GM12874 (cell line): ENCODE results near the gene ZMYND8.

Source experiments
- TF ChIP-seq, protein P1 (sequence below): IDR thresholded peaks from 2 replicates; pipeline ENCODE4 v1.5.1; 2011; ENCODE audit warnings: low read depth, mild to moderate bottlenecking, control low read depth, low read length, moderate library complexity; ENCODE audit not compliant: insufficient read depth

ZMYND8 gene

GRCh38 chr20:47357296-47358038 lies 968 bp upstream of the ZMYND8 start:
- TF ChIP-seq, protein P1, sequence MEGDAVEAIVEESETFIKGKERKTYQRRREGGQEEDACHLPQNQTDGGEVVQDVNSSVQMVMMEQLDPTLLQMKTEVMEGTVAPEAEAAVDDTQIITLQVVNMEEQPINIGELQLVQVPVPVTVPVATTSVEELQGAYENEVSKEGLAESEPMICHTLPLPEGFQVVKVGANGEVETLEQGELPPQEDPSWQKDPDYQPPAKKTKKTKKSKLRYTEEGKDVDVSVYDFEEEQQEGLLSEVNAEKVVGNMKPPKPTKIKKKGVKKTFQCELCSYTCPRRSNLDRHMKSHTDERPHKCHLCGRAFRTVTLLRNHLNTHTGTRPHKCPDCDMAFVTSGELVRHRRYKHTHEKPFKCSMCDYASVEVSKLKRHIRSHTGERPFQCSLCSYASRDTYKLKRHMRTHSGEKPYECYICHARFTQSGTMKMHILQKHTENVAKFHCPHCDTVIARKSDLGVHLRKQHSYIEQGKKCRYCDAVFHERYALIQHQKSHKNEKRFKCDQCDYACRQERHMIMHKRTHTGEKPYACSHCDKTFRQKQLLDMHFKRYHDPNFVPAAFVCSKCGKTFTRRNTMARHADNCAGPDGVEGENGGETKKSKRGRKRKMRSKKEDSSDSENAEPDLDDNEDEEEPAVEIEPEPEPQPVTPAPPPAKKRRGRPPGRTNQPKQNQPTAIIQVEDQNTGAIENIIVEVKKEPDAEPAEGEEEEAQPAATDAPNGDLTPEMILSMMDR = no peak

- TF ChIP-seq, protein P1 = no peak
Observed at GRCh38 chr20:47356220-47356525, 326 bp downstream of the ZMYND8 start.

DNA sequence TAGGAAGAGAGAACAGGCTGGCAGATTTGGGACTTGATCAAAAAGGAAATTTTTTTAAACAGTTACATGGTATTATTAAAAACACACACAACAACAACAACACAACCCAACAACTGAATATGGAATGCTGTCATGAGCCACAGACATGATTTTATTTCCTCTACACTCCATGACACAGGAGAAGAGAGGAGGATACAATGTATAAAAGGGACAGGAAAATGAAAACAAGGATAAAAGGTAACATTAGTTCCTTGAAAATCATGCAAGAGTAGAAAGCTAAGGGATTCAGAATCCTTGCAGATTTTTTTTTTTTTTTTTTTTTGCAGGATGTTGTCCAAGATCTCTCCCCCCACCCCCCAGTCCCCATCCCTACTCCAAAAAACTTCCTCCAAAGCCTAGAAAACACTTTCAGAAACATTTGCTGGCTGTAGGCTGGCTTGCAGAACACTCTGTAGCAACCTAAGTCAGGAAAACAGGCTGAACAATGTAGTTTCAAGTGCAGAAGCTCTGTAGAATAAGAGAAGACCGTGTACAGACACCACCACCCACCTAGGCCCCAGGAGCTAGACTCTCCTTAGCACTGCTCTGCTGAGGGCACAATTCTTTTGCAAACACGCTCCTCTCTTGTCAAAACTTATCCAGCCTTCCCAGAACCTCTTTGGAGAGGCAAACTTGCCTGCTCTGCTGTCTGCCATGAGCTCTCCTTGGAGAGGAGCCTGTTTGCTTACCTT lies 845 bp downstream of the ZMYND8 start:
- TF ChIP-seq, protein P1 = no peak

GRCh38 chr20:47354714-47355488 lies 1.6 kb downstream of the ZMYND8 start:
- TF ChIP-seq, protein P1 = no peak

GRCh38 chr20:47354464-47354713 lies 2.1 kb downstream of the ZMYND8 start:
- TF ChIP-seq, protein P1 = no peak

DNA sequence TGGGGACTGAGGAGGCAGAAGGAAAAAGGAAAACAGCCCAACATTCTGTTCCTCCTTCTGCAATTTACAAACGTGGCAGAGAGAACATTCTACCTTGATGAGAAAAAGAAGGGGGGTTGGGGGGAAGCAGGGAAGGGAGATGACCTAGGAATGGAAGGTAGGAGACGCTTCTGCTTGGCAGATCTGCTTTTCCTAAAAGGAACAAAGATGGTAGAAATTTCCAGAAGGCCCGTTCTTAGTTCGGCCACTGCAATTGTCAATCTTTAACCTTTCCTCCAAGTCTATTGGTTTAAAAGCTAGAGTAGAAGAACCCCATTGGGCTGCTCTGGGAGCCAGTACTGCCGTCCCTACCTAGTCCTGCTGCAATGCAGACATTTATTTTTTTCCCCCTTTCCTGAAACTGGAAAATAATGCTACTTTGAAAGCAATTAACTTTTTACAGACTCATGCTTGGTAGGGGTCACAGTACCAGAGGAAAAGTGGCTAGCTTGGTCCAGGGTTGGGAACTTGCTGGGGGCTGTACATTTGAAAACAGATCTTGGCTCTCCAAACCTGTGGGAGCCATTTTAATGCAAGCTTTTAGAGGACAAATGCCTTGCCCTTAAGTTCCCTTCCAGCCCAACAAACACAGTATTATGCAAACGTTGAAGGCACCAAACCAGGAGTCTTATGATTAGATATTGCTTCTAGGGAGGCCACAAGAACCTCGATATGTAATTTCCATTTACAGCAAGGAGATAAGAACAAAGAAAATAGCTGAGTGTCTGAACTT lies 2.6 kb downstream of the ZMYND8 start:
- TF ChIP-seq, protein P1 = no peak

GRCh38 chr20:47353239-47353691 lies 3.2 kb downstream of the ZMYND8 start:
- TF ChIP-seq, protein P1 = no peak
